Activated CD4-positive, CD25-positive, alpha-beta regulatory T cell treated with anti-CD3 and anti-CD28 coated beads, Interleukin-2, amount 50 U/mL, for 16 hours (primary cell): ENCODE data around the gene ANKRD36C.
"Not testable (repeated sequence)": the region's sequence is repeated elsewhere in the genome, so short reads cannot be mapped to it uniquely, and the experiment has no call there.

Experiments used
- DNase-seq: peaks from one replicate; pipeline ENCODE4 v3.0.0-alpha.2; 2020; ENCODE audit warnings: low read depth, low spot score

Gene ANKRD36C

DNA sequence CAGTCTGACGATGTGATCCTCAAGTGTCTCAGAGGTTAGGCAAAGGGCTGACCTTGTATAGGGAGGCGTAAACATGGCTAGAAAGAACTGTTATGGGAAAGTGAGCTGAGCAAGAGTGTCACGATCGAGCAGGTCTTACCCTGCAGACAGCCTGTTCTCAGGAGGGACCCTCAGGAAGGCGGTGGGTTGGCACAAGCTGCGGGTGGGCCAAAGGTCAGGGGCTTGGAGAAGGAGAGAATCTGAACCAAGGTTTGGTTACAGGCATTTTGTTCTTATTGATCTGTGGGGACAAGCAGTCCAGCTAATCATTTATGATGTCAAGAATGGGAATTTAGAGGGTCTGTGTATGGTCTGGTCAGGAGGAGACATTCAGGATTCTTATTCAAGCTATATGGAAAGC, 16.4 kb upstream of the ANKRD36C start:
- not testable (repeated sequence) for DNase-seq

DNA sequence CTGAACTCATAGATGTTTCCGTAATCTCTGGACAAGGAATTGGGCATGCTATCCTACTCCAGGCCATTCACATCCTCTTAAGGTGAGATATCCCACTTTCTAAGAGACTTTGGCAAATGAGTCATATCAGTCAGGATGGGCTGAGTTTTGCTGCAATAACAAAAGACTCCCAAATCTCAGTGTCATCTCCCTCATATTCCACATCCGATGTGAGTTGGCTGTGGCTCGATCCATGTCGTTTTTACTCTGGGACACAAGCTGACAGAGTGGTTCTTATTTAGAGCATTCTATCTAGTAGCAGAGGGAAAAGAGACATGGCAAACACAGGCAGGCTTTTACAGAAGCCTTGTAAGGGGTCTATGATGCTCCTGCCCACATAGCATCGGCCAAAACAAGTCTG, 14.6 kb upstream of the ANKRD36C start:
- DNase-seq, result not testable (repeated sequence)

- DNase-seq, result peak; percentile 54
Measured at GRCh38 chr2:95992520-95993272, 1.1 kb upstream of the ANKRD36C start.

DNA sequence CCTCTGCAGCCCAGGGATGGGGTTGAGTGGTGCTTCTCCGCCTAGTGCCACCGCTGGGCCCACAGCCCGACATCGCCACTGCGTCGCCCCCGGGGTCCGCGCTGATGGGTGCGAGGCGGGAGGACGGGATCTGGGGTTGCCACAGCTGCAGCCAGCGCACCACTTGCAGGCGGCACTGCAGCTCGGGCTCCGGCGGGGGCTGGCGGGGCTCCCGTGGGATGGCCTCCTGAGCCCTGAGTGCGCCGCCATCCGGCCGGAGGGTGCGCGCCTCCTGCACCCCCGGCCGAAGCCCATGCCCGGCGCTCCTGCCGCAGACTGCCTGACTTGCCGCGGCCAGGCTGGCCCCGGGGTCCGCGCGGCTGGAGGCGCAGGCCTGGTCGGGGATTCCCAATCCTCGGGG, 478 bp upstream of the ANKRD36C start:
- DNase-seq, result not testable (repeated sequence)

DNA sequence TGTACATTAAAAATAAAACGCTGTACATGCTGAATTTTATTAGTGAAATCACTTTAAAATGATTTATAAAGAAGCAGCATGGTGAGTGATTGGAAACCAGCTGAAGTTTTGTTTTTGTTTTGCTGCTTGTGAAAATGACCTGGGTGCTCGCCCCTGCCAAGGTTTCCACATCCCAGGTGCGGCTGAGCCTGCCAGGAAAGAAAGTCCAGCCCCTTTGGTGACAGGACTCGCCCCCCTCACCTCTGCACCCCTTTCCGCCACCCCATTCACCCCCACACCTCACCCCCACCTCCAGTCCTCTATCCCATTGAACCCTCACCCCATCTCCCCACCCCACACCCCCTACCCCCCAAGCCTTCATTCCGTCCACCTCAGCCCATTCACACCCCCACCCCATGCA, 740 bp downstream of the ANKRD36C start:
- DNase-seq, result not testable (repeated sequence)

DNA sequence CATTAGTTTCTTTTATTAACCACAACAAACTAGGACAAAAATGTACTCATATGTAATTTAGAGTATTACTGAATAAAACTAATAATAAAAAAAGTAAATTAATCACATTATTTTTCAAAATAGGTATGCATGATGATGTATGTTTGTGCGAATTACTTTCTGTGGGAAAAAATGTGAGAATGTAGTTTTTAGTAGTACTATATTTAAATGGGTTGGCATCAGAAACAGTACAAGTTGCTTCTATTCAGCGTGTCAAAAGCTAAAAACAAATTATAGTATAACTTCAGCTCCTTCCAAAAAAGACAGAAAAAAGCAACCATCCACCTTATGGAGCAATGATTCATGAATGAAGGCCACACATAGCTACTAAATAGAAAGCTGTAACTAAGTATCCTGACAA, 40.0 kb downstream of the ANKRD36C start:
- not testable (repeated sequence) for DNase-seq

- not testable (repeated sequence) for DNase-seq
Measured at GRCh38 chr2:95948039-95948438, 43.6 kb downstream of the ANKRD36C start.

- DNase-seq, result not testable (repeated sequence)
Measured at GRCh38 chr2:95939947-95940346, 51.7 kb downstream of the ANKRD36C start.

DNA sequence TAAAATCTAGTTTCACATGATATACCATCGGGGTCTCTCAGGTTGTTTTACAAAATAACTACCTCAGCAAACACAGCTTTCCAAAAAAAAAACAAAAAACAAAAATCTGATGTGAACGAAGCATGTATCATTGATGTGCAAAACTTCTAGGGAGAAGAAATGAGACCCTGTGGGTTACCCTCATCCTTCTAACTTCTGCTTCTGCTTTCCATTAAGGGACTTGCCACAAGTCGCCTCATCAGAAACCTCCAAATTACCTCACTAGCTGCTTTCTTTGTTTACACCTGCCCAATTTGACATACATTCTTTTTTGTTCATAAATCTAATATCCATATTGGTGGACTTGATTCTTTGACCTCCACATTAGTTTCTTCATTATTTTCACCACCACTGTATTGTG, 60.9 kb downstream of the ANKRD36C start:
- DNase-seq, result not testable (repeated sequence)

DNA sequence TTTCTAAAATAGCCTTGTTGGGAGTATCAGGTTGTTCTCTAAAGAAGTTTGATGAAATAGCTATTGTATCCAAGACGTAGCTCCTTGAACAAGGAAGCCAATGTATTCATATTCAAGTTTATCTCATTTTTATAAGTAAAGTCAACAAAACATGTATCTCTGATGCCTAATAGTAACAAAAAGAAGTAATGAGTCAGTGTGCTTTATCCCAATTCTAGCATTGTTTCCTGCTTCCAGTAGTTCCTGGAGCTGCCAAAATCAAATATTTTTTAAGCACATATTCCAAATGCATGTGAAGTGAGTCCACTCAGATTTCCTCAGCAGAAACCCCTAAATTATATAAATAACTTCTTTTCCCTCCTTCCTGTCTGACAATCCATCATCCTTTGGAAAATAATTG, 74.6 kb downstream of the ANKRD36C start:
- not testable (repeated sequence) for DNase-seq

DNA sequence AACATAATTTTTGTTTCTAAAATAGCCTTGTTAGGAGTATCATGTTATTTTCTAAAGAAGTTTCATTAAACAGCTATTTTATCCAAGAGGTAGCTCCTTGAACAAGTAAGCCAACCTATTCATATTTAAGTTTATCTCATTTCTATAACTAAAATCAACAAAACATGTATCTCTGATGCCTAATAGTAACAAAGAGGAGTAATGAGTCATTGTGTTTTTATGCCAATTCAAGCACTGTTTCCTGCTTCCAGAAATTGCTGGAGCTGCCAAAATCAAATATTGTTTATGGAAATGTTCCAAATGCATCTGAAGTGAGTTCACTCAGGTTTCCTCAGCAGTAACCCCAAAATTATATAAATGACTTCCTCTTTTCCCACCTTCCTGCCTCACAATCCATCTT, 76.5 kb downstream of the ANKRD36C start:
- not testable (repeated sequence) for DNase-seq

DNA sequence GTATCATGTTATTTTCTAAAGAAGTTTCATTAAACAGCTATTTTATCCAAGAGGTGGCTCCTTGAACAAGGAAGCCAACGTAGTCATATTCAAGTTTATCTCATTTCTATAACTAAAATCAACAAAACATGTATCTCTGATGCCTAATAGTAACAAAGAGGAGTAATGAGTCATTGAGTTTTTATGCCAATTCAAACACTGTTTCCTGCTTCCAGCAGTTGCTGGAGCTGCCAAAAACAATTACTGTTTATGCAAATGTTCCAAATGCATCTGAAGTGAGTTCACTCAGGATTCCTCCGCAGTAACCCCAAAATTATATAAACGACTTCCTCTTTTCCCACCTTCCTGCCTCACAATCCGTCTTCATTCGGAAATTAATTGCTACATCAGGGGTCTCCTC, 80.2 kb downstream of the ANKRD36C start:
- not testable (repeated sequence) for DNase-seq

GRCh38 chr2:95894443-95894842, 97.2 kb downstream of the ANKRD36C start:
- not testable (repeated sequence) for DNase-seq

- not testable (repeated sequence) for DNase-seq
Measured at GRCh38 chr2:95867929-95868328, 123.7 kb downstream of the ANKRD36C start.

- not testable (repeated sequence) for DNase-seq
Measured at GRCh38 chr2:95867047-95867677, 124.5 kb downstream of the ANKRD36C start.

DNA sequence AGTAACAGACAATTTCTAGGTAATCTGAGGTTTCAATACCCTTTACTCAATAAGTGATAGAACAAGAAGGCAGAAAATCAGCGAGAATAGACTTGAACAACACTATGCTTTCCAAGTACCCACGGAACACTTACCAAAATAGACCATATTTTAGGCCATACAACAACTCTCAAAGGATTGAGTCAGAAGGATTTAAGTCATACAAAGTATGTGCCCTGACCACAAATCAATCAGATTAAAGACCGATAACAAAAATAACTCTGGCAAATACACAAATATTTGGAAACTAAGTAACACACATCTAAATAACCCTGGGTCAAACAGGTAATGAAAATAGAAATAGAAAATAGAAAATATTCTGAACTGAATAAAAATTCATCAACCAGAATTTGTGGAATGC, 129.5 kb downstream of the ANKRD36C start:
- DNase-seq, result not testable (repeated sequence)

DNA sequence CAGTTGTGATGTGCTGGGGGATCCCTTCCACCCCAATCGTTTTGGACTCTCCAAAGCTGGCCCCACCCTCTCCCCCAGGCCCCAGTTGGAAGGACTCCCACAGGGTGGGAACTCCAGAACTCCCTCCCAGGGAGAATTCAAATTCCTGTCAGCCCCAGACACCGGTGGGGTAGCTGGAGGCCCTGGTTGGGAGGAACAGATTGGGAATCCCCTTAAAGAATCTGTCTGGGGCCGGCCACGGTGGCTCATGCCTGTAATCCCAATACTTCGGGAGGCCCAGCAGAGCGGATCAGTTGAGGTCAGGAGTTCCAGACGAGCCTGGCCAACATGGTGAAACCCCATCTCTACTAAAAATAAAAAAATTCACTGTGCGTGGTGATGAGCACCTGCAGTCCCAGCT, 155.5 kb downstream of the ANKRD36C start:
- no peak for DNase-seq

GRCh38 chr2:95834077-95835013, 157.3 kb downstream of the ANKRD36C start:
- not testable (repeated sequence) for DNase-seq

GRCh38 chr2:95824218-95824617, 167.4 kb downstream of the ANKRD36C start:
- DNase-seq, result not testable (repeated sequence)

DNA sequence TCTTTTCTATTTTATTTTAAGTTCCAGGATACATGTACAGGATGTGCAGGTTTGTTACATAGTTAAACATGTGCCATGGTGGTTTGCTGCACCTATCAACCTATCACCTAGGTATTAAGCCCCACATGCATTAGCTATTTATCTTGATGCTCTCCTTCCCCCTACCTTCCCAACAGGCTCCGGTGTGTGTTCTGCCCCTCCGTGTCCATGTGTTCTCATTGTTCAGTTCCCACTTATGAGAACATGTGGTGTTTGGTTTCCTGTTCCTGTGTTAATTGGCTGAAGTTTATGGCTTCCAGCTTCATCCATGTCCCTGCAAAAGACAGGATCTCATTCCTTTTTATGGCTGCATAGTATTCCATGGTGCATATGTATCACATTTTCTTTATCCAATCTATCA, 174.1 kb downstream of the ANKRD36C start:
- DNase-seq, result not testable (repeated sequence)

GRCh38 chr2:95813311-95813710, 178.3 kb downstream of the ANKRD36C start:
- DNase-seq, result not testable (repeated sequence)

DNA sequence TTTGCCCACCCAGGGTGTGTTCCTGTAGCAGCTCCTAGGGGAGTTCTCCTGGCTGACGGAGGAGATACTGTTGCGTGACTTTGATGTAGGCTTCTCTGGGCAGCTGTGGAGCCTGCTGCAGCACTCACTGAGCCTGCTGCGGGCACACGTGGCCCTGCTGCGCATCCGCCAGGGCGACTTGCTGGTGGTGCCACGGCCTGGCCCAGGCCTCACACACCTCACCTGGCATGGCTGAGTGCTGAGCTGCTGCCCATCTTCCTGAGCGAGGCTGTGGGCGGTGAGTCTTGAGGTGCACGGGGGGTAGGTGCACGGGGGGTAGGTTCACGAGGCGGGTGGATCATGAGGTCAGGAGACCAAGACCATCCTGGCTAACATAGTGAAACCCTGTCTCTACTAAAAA, 191.7 kb downstream of the ANKRD36C start:
- DNase-seq, result no peak
